ENCODE measurements around the gene CCDC201.

GRCh38 chr7:45885264-45885882 lies 12.5 kb upstream of the CCDC201 start:
- no peak for TF ChIP-seq ZNF274 (IDR thresholded peaks at IDR 0.05; ENCODE audit: low read depth, low read length)
- TF ChIP-seq SUZ12 (IDR thresholded peaks at IDR 0.05; ENCODE audit: extremely low read depth, insufficient read depth, insufficient read length): no peak

Measured in NT2/D1 (cell line).